GM13976 (cell line): ENCODE results near the gene MAP2K5.

Experiments used
- DNase-seq: peaks from one replicate; pipeline ENCODE4 v3.0.0; 2012; ENCODE audit warnings: low spot score
- in situ Hi-C: fragments of 300-500 bp; cut with MboI; formaldehyde crosslinking; loops from one replicate; pipeline ENCODE4 v1.12.0; 2022; ENCODE audit warnings: low sequenced_read_pairs, mixed read lengths, inconsistent platforms; ENCODE audit not compliant: unreplicated experiment
- TF ChIP-seq, protein P1 (sequence below): IDR thresholded peaks from 2 replicates; pipeline ENCODE4 v1.5.1; 2012; ENCODE audit warnings: borderline replicate concordance, mild to moderate bottlenecking; ENCODE audit not compliant: insufficient read depth; ENCODE audit errors: extremely low read depth, missing control alignments, control extremely low read depth

Gene MAP2K5

GRCh38 chr15:67809441-67809840 is 266.9 kb downstream of the MAP2K5 start:
- TF ChIP-seq, protein P1, sequence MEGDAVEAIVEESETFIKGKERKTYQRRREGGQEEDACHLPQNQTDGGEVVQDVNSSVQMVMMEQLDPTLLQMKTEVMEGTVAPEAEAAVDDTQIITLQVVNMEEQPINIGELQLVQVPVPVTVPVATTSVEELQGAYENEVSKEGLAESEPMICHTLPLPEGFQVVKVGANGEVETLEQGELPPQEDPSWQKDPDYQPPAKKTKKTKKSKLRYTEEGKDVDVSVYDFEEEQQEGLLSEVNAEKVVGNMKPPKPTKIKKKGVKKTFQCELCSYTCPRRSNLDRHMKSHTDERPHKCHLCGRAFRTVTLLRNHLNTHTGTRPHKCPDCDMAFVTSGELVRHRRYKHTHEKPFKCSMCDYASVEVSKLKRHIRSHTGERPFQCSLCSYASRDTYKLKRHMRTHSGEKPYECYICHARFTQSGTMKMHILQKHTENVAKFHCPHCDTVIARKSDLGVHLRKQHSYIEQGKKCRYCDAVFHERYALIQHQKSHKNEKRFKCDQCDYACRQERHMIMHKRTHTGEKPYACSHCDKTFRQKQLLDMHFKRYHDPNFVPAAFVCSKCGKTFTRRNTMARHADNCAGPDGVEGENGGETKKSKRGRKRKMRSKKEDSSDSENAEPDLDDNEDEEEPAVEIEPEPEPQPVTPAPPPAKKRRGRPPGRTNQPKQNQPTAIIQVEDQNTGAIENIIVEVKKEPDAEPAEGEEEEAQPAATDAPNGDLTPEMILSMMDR = no peak
- no peak for DNase-seq
- in situ Hi-C loops = no loop called here

GRCh38 chr15:67809866-67810265 is 267.4 kb downstream of the MAP2K5 start:
- in situ Hi-C loops = no loop called here
- no peak for DNase-seq
- TF ChIP-seq, protein P1 = no peak

DNA sequence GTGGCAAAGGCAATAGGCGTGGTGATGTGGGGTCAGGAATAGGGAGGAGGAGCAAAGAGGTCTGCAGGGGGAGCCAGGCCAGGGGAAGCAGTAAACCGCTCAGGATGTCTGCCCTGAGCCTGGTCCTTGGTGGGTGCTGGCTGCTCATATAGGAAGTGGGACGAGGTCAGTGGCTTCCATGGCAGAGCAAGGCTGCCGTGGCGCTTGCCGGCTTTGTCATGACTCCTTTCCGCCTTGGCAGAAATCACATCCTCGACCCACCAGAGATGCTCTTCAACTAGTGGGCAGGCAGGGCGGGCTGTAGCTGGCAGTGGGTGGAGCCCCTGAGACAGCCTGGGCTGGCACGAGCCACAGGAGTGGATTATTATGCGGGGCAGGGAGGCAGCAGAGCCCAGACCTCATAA is 269.7 kb downstream of the MAP2K5 start:
- in situ Hi-C loops = no loop called here
- TF ChIP-seq, protein P1 = no peak
- peak; percentile 21 for DNase-seq

- TF ChIP-seq, protein P1 = no peak
- no peak for DNase-seq
- in situ Hi-C loops = no loop called here
These were observed 270.7 kb downstream of the MAP2K5 start for GRCh38 chr15:67813104-67813634.

DNA sequence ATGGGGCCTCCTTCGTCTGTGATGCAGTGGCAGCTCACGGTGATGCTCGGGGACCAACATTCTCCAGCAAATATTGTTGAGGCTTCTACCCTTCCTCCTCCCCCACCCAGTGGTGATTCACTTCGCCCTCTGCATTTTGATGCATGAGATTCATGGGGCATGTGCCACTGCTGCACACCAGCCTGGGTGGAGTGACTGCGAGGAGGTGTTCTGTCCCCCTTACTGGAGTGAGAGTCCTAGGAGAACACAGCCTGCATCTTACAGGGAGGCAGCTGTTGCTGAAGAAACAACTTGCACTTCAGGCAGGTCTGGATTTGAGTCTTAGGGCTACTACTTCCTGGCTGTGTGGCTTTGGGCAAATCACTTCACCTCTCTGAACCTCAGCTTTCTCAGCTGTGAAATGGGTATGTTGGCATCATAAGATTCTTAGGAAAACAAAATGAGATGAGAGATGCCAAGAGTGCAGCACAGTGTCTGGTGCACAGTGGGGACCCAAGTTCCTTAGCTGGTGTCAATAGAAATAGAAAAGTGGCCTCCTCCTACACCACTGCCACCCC is 272.6 kb downstream of the MAP2K5 start:
- DNase-seq = no peak
- TF ChIP-seq, protein P1 = no peak
- in situ Hi-C loops = no loop called here

- in situ Hi-C loops = no loop called here
- TF ChIP-seq, protein P1 = no peak
- DNase-seq = no peak
These were observed 274.2 kb downstream of the MAP2K5 start for GRCh38 chr15:67816668-67817067.
